Natural killer cell (primary cell): ENCODE data around the gene ACSS2. TPM values are rescaled to one million over a fixed set of nuclear protein-coding genes. Genes with fewer than 3 reads are reported as not detected.

Experiments
- ATAC-seq, 3 donors: fragments of 150-1000 bp in 2 of 3; fragments of 200-7000 bp in 1 of 3; cut with Tn5 transposase; 1 replicate in 1 of 3; 2 replicates in 2 of 3; pipeline ENCODE4 v1.10.0; 2021; ENCODE audit warnings: mild to moderate bottlenecking in 2 of 3, moderate library complexity in 2 of 3
- DNase-seq, 2 donors: peaks; one replicate each; pipeline versions ENCODE4 v3.0.0 to v3.0.0-alpha.2; 2013 to 2021; ENCODE audit warnings: mixed read lengths in 1 of 2
- H3K27ac ChIP-seq: one replicate; pipeline ENCODE4 v1.5.1; 2013; ENCODE audit warnings: mild to moderate bottlenecking, low read length
- H3K27me3 ChIP-seq: one replicate; pipeline ENCODE4 v1.6.1; 2013; ENCODE audit warnings: low read length; ENCODE audit not compliant: control insufficient read depth, insufficient read depth
- H3K36me3 ChIP-seq: one replicate; pipeline ENCODE4 v1.6.1; 2013; ENCODE audit warnings: low read length; ENCODE audit not compliant: control insufficient read depth, insufficient read depth
- H3K4me1 ChIP-seq: one replicate; pipeline ENCODE4 v1.6.1; 2013; ENCODE audit warnings: low read length; ENCODE audit not compliant: control insufficient read depth, insufficient read depth
- H3K4me3 ChIP-seq: one replicate; pipeline ENCODE4 v1.5.1; 2013; ENCODE audit warnings: low read length
- H3K9me3 ChIP-seq: one replicate; pipeline ENCODE4 v1.6.1; 2013; ENCODE audit warnings: low read length; ENCODE audit not compliant: control insufficient read depth, insufficient read depth
- H3K27ac Mint-ChIP-seq, 2 donors: one replicate each; pipeline ENCODE4 v1.8.0; 2022; ENCODE audit warnings: mild to moderate bottlenecking in 2 of 2, mixed read lengths in 2 of 2, moderate library complexity in 1 of 2
- H3K27me3 Mint-ChIP-seq, 2 donors: one replicate each; pipeline ENCODE4 v1.8.0; 2022; ENCODE audit warnings: low read depth in 2 of 2, mixed read lengths in 2 of 2
- H3K36me3 Mint-ChIP-seq: one replicate; pipeline ENCODE4 v1.8.0; 2022; ENCODE audit warnings: mixed read lengths
- H3K4me1 Mint-ChIP-seq, 2 donors: one replicate each; pipeline ENCODE4 v1.8.0; 2022; ENCODE audit warnings: mixed read lengths in 2 of 2
- H3K4me3 Mint-ChIP-seq: one replicate; pipeline ENCODE4 v1.8.0; 2022; ENCODE audit warnings: mild to moderate bottlenecking, moderate library complexity, mixed read lengths
- H3K9me3 Mint-ChIP-seq, 2 donors: one replicate each; pipeline ENCODE4 v1.8.0; 2022; ENCODE audit warnings: mixed read lengths in 2 of 2
- WGBS: methylation state at CpG from one replicate; pipeline ENCODE4 v1.1.7; 2013; ENCODE audit warnings: missing lambda C conversion rate; ENCODE audit not compliant: insufficient coverage; 5-methylcytosine and 5-hydroxymethylcytosine counted together
- intact Hi-C: fragments of 100-400 bp; cut with micrococcal nuclease; formaldehyde crosslinking; loops from one replicate; pipeline ENCODE4 v1.14.2; 2022
- total RNA-seq, 4 donors: library from RNA; stranded (reverse); fragments of 120-200 nt in 1 of 4; gene quantifications; one replicate each; pipeline versions ENCODE4 v1.2.3 to v1.2.4, GENCODE V29; 2013 to 2022
- TF ChIP-seq, protein P1 (sequence below): fragments of 200-600 bp; IDR thresholded peaks from one replicate; pipeline ENCODE4 v1.8.0; 2022; ENCODE audit warnings: antibody characterized with exemption

ACSS2 gene
- total RNA-seq, 3 donors from 2014 or later (not counting 1 experiment from before 2014, with no cell fraction given): 2.4 to 11.4 (median 7.5) TPM

DNA sequence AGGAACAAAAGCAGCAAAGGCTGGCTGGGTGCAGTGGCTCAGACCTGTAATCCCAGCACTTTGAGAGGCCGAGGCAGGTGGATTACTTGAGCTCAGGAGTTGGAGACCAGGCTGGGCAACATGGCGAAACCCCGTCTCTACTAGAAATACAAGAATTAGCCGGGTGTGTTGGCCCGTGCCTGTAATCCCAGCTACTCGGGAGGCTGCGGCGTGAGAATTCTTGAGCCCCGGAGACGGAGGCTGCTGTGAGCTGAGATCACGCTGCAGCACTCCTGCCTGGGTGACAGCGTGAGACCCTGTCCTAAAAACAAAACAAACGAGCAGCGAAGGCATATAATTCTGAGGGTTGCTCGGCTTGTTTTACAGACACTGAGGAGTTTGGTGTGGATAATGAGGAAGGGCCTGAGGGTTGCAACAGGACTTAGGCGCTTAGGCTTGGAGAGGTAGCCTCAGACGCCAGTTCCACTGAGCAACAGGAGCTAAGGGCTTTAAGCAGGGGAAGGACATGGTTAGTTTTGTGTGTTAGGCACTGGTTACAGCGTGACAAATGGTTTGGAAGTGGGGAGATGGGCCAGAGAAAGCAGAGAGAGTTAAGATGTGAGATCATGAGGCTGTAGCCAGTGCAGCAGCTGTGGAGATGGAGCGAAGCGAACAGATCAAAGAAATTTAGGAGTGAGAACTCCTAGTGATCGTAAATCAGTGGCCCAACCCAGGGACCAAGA lies 80.5 kb downstream of the ACSS2 start:
- Histone ChIP-seq H3K4me3 (no peak overlapping the region), H3K9me3 (no peaks in the 10 kb centered on the region), H3K27me3 (no peaks in the 10 kb centered on the region), H3K4me1 (peaks cover 12% of the 10 kb centered on the region), H3K27ac (no peak overlapping the region), H3K36me3 (no peaks in the 10 kb centered on the region)
- H3K36me3 Mint-ChIP-seq: no peaks in the 10 kb centered on the region
- WGBS: 96% methylated on average over 21 of the region's 21 CpGs
- intact Hi-C loops: no loop called here
- H3K4me1 Mint-ChIP-seq: peaks cover 21 to 23% of the 10 kb centered on the region in 2 donors
- DNase-seq (no peak), ATAC-seq (no peak)
- no peaks in the 10 kb centered on the region for H3K27me3 Mint-ChIP-seq
- TF ChIP-seq, protein P1, sequence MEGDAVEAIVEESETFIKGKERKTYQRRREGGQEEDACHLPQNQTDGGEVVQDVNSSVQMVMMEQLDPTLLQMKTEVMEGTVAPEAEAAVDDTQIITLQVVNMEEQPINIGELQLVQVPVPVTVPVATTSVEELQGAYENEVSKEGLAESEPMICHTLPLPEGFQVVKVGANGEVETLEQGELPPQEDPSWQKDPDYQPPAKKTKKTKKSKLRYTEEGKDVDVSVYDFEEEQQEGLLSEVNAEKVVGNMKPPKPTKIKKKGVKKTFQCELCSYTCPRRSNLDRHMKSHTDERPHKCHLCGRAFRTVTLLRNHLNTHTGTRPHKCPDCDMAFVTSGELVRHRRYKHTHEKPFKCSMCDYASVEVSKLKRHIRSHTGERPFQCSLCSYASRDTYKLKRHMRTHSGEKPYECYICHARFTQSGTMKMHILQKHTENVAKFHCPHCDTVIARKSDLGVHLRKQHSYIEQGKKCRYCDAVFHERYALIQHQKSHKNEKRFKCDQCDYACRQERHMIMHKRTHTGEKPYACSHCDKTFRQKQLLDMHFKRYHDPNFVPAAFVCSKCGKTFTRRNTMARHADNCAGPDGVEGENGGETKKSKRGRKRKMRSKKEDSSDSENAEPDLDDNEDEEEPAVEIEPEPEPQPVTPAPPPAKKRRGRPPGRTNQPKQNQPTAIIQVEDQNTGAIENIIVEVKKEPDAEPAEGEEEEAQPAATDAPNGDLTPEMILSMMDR: no peak
- peak overlapping the region in 1 of 2 donors; percentile 98 for H3K27ac Mint-ChIP-seq
- H3K4me3 Mint-ChIP-seq: peak overlapping the region; percentile 100
- no peaks in the 10 kb centered on the region for H3K9me3 Mint-ChIP-seq

DNA sequence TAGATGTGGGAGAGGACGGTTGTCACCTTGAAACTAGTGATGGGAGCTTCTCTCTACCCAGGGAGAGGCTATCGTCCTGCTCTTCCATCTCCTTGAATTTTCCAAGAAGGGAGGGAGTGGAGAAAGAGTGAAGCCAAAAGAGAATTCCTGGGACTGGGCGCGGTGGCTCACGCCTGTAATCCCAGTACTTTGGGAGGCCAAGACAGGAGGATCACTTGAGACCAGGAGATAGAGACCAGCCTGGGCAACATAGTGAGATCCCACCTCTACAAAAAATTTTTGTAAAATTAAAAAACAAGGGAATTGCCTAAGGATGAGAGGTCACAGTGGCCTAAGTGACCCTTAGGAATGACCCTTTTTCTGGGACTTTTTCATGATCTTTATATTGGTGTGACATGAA lies 88.1 kb downstream of the ACSS2 start:
- 94% methylated on average over 5 of the region's 5 CpGs for WGBS
- intact Hi-C loops: no loop called here
- no peaks in the 10 kb centered on the region for H3K9me3 ChIP-seq
- DNase-seq (no peak), ATAC-seq (no peak)
- Mint-ChIP-seq H3K9me3 (no peaks in the 10 kb centered on the region), H3K4me1 (no peaks in the 10 kb centered on the region), H3K27ac (no peak overlapping the region), H3K4me3 (no peak overlapping the region), H3K36me3 (no peaks in the 10 kb centered on the region), H3K27me3 (no peaks in the 10 kb centered on the region)
- no peak overlapping the region for H3K4me3 ChIP-seq
- H3K4me1 ChIP-seq: no peaks in the 10 kb centered on the region
- H3K27ac ChIP-seq: no peak overlapping the region
- TF ChIP-seq, protein P1: no peak
- H3K36me3 ChIP-seq: no peaks in the 10 kb centered on the region
- H3K27me3 ChIP-seq: no peaks in the 10 kb centered on the region

DNA sequence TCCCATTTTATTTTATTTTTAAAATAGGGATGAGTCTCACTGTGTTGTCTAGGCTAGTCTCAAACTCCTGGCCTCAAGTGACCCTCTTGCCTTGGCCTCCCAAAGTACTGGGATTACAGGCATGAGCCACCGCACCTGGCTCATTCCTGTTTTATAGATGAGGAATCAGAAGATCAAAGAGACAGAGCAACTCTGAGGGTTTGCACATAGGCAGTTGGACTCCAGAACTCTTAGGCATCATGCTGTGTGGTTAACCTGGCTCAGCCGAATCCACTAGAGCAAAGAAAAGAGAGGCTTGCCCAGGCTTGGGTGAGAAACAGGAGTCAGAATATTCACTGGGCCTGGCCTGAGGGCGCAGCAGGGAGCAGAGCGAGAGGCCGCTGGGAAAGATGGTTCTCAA lies 88.6 kb downstream of the ACSS2 start:
- Histone ChIP-seq H3K4me1 (no peaks in the 10 kb centered on the region), H3K9me3 (no peaks in the 10 kb centered on the region), H3K4me3 (no peak overlapping the region), H3K36me3 (no peaks in the 10 kb centered on the region), H3K27ac (no peak overlapping the region), H3K27me3 (no peaks in the 10 kb centered on the region)
- intact Hi-C loops: no loop called here
- H3K27ac Mint-ChIP-seq: no peak overlapping the region
- H3K27me3 Mint-ChIP-seq: no peaks in the 10 kb centered on the region
- no peaks in the 10 kb centered on the region for H3K4me1 Mint-ChIP-seq
- H3K4me3 Mint-ChIP-seq: no peak overlapping the region
- 97% methylated on average over 5 of the region's 5 CpGs for WGBS
- ATAC-seq (no peak), DNase-seq (no peak)
- TF ChIP-seq, protein P1: no peak
- H3K9me3 Mint-ChIP-seq: no peaks in the 10 kb centered on the region
- no peaks in the 10 kb centered on the region for H3K36me3 Mint-ChIP-seq

DNA sequence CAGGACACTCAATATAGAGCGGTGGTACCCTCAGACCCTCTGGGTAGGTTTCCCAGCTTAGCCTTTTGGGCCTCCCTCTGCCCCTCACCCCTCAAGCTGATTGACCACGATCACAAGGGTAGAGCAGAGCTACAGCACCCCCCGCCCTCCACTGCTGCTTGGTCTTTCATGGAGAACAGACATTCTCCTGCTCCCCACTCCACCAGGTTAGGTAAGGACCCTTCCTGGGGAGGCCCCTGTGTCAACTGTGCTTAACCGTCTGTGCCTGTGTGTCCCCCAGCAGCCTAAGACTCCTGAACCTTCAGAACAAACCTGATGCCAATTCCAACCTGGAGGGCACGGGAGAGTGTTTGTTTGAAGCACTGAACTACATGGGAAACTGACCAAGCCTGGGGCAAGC lies 91.0 kb downstream of the ACSS2 start:
- H3K36me3 ChIP-seq: no peaks in the 10 kb centered on the region
- intact Hi-C loops: no loop called here
- no peak overlapping the region for H3K27ac Mint-ChIP-seq
- no peak overlapping the region for H3K4me3 ChIP-seq
- H3K9me3 Mint-ChIP-seq: no peaks in the 10 kb centered on the region
- H3K27ac ChIP-seq: no peak overlapping the region
- ATAC-seq (no peak), DNase-seq (no peak)
- no peaks in the 10 kb centered on the region for H3K9me3 ChIP-seq
- no peak overlapping the region for H3K4me3 Mint-ChIP-seq
- H3K4me1 ChIP-seq: no peaks in the 10 kb centered on the region
- no peaks in the 10 kb centered on the region for H3K27me3 Mint-ChIP-seq
- TF ChIP-seq, protein P1: no peak
- 90% methylated on average over 5 of the region's 5 CpGs for WGBS
- no peaks in the 10 kb centered on the region for H3K4me1 Mint-ChIP-seq
- no peaks in the 10 kb centered on the region for H3K36me3 Mint-ChIP-seq
- H3K27me3 ChIP-seq: no peaks in the 10 kb centered on the region
